Panc1 (cell line): ENCODE data around the gene SCARB2.

Source experiments
- CTCF ChIP-seq: fragments of 450-650 bp; IDR thresholded peaks from 2 replicates; pipeline ENCODE4 v1.5.1; 2017; ENCODE audit warnings: mild to moderate bottlenecking
- POLR2AphosphoS5 ChIP-seq: IDR thresholded peaks from 2 replicates; pipeline ENCODE4 v1.6.1; 2012; ENCODE audit warnings: mild to moderate bottlenecking, low read depth, low read length, moderate library complexity

- TF ChIP-seq CTCF (no peak), POLR2AphosphoS5 (no peak)
Measured at GRCh38 chr4:76168688-76169087, 44.9 kb downstream of the SCARB2 start.
